ENCODE measurements around the gene THAP2.

THAP2 gene

DNA sequence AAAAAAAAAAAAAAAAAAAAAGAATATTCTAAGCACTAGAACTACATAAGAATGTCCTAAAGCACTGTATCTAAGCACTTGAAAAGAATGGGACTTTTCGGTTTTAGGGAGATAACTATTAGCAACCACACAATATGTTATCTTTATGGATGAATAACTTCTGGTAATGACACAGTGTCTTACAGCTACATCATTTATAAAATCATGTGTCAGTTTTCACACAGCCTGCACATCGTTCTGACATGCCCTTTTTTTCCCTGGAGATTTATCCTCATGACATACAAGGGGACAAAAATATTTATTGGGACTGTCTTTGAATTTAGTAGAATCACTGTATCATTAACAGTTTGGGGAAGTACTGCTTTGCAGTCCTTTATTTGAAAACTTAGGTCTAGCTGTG, 39.1 kb downstream of the THAP2 start:
- Mint-ChIP-seq H3K36me3 (ENCODE audit: low read depth) (peaks cover 12% of the 10 kb centered on the region), H3K9me3 (no peaks in the 10 kb centered on the region), H3K27ac (no peak overlapping the region), H3K4me3 (no peak overlapping the region), H3K4me1 (ENCODE audit: low read depth) (peaks cover 5% of the 10 kb centered on the region), H3K27me3 (ENCODE audit: low read depth) (no peaks in the 10 kb centered on the region)

DNA sequence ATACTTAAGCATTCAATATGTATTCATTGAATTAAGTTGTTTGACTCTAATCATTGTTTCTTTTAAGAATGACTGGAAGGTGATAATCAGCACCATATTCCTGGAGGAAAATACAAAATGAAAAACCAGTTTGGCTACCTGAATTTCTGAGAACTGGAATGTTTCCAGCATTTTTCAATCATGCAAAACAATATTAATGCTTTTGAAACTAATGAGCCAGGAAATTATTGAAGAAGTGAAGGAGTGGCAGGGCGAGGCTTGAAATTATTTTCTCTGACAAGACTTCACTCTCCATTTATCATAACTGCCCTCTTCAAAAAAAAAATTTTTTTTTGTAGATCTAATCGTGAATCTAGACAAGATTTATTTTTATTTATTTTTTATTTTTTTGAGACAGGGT, 40.8 kb downstream of the THAP2 start:
- Mint-ChIP-seq H3K36me3 (ENCODE audit: low read depth) (peaks cover 3% of the 10 kb centered on the region), H3K27ac (no peak overlapping the region)

DNA sequence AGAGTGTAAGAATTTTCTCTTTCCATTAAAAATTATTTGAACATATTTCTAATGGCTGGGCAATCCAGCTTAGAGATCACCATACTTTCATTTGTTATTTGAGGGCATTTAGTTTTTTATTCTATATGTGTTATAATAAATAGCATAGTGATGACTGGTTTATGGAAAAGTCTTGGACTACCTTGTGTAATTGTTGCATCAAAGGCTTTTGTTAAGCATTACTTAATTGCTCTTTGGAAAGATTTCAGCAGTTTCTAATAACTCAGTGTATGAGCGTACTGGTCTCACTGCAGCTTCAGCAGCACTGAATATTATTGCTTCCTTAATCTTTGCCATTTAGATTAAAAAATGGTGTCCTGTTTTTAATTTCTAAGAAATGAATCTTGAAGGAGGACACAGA, 44.6 kb downstream of the THAP2 start:
- H3K4me3 Mint-ChIP-seq = no peak overlapping the region
- H3K27me3 Mint-ChIP-seq (ENCODE audit: low read depth) = peaks cover 12% of the 10 kb centered on the region
- peaks cover 23% of the 10 kb centered on the region for H3K9me3 Mint-ChIP-seq
- H3K4me1 Mint-ChIP-seq (ENCODE audit: low read depth) = peaks cover 8% of the 10 kb centered on the region
- peaks cover 5% of the 10 kb centered on the region for H3K36me3 Mint-ChIP-seq (ENCODE audit: low read depth)
- no peak overlapping the region for H3K27ac Mint-ChIP-seq

More for the DNA sequence above, 40.8 kb downstream of the THAP2 start:
- Mint-ChIP-seq H3K9me3 (no peaks in the 10 kb centered on the region), H3K4me3 (no peak overlapping the region), H3K4me1 (ENCODE audit: low read depth) (peaks cover 8% of the 10 kb centered on the region), H3K27me3 (ENCODE audit: low read depth) (no peaks in the 10 kb centered on the region)

DNA sequence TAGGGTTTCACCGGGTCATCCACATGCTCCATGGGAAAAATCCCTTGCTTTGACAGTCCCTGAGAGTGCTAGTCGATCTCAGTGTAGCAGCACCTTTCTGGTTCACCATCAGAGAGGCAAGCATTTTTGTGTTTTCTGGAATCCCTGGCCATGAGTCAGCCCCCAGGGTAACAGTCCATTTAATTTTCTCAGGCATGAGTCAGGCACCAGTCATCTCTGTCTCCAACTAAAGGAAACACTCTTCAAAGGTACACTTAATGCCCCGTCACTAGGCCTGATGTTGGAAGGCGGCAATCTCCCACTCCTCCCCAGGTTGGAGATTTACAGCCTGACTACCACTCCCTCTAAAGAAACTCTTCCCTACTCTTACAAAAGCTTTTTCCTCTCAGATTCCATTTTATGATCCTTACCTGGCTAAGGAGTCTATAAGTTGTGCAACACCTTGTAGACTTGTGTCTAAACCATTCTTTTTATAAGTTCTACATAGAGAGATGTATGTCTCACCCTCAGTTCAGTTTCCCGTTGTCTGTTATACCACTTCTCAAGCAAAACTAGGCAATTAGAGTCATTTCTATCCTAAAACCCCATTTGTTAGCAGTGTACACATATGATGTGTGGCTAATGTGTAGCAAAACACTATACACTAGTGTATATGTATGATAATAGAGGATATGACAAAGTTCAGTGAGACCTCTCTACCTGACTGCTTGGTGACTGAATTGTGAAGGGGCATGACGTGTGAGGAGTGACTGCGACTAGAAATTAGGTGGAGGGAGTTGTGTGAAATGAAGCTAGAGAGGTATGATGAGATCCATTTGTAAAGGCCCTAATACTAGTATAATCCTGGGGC, 46.4 kb downstream of the THAP2 start:
- H3K27ac Mint-ChIP-seq = no peak overlapping the region
- H3K4me1 Mint-ChIP-seq (ENCODE audit: low read depth) = peaks cover 8% of the 10 kb centered on the region
- peaks cover 5% of the 10 kb centered on the region for H3K36me3 Mint-ChIP-seq (ENCODE audit: low read depth)
- peaks cover 15% of the 10 kb centered on the region for H3K27me3 Mint-ChIP-seq (ENCODE audit: low read depth)
- peaks cover 32% of the 10 kb centered on the region for H3K9me3 Mint-ChIP-seq
- no peak overlapping the region for H3K4me3 Mint-ChIP-seq

DNA sequence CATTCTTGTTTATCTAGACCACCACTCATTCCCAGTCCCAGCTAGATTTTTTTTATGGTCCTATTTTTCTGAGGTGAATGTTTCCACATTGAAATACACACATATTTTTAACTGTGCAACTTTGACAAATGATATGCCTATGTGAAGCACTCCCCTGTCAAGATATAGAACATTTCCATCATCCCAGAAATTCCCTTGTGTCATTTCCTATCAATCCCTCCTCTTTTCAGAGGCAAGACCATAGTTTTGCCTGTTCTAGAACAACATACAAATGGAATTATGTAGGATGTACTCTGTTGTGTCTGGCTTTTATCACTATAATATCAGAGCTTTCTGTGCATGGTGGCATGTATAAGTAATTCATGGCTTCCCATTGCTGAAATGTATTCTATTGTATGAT, 54.5 kb downstream of the THAP2 start:
- Mint-ChIP-seq H3K27ac (no peak overlapping the region), H3K27me3 (ENCODE audit: low read depth) (peaks cover 16% of the 10 kb centered on the region), H3K4me1 (ENCODE audit: low read depth) (no peaks in the 10 kb centered on the region)

DNA sequence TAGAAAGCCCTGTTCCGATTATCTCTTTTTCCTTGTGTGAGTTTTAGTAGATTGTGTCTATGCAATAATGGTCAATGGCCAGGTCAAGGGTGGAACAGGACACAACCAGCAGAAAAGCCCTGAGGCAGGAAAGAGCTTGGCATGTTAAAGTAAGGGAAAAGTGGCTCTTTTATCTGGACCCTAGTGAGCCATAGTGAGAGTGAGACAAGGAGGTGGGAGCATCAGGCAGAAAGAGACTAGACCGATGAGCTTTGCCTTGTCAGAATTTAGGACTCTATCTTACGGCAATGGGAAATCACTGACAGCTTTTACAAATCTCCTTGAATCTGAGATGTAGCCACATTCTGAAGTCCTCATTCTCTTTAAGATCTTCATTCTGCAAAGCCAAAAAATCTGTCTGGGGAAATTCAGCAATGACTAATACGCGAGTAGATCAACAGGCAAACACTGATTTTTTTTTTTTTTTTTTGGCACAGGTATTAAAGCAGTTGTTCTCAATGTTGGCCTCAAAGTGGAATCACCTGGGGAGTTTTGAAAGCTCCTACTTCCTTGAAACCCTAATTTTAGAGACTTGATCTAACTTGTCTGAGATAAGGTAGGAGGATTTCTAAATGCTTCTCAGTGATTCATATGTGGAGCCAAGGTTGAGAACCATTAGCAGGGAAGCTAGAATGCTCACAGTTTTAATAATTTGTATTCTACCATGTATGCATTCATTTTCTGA, 55.7 kb downstream of the THAP2 start:
- Mint-ChIP-seq H3K4me1 (ENCODE audit: low read depth) (no peaks in the 10 kb centered on the region), H3K36me3 (ENCODE audit: low read depth) (no peaks in the 10 kb centered on the region), H3K27ac (no peak overlapping the region), H3K27me3 (ENCODE audit: low read depth) (peaks cover 12% of the 10 kb centered on the region), H3K9me3 (peaks cover 2% of the 10 kb centered on the region), H3K4me3 (no peak overlapping the region)

More for the DNA sequence above, 54.5 kb downstream of the THAP2 start:
- Mint-ChIP-seq H3K4me3 (no peak overlapping the region), H3K9me3 (peaks cover 9% of the 10 kb centered on the region), H3K36me3 (ENCODE audit: low read depth) (no peaks in the 10 kb centered on the region)

- no peak overlapping the region for H3K4me3 Mint-ChIP-seq
- peaks cover 4% of the 10 kb centered on the region for H3K27me3 Mint-ChIP-seq (ENCODE audit: low read depth)
- H3K27ac Mint-ChIP-seq = no peak overlapping the region
- no peaks in the 10 kb centered on the region for H3K36me3 Mint-ChIP-seq (ENCODE audit: low read depth)
- no peaks in the 10 kb centered on the region for H3K9me3 Mint-ChIP-seq
- H3K4me1 Mint-ChIP-seq (ENCODE audit: low read depth) = no peaks in the 10 kb centered on the region
Measured at GRCh38 chr12:71721783-71722505, 57.8 kb downstream of the THAP2 start.

DNA sequence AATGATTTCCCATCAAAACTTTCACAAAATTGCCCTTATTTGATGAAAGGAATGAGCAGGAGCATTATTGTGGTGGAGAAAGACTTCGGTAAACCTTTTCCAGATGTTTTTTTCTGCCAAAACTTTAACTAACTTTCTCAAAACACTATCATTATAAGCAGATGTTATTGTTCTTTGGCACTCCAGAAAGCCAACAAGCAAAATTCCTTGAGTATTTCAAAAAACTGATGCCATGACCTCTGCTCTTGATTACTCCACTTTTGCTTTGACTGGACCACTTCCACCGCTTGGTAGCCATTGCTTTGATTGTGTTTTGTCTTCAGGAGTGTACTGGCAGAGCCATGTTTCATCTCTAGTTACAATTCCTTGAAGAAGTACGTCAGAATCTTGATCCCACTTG, 60.9 kb downstream of the THAP2 start:
- Mint-ChIP-seq H3K27me3 (ENCODE audit: low read depth) (no peaks in the 10 kb centered on the region), H3K4me1 (ENCODE audit: low read depth) (no peaks in the 10 kb centered on the region), H3K27ac (no peak overlapping the region), H3K36me3 (ENCODE audit: low read depth) (no peaks in the 10 kb centered on the region), H3K9me3 (no peaks in the 10 kb centered on the region), H3K4me3 (no peak overlapping the region)

DNA sequence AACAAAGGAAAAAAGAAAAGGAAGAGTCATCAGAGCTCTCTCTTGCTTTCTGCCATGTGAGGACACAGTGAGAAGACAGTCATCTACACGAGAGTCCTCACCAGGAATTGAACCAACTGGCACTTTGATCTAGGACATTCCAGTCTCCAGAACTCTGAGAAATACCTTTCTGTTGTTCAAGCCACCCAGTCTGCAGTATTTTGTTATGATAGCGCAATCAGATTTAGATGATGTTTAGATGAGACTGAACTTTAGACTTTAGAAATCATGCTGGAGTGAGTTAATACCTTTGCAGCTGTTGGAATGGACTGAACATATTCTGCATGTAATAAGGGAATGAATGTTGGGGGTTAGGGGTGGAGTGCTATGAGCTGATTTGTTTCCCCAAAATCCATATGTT, 62.4 kb downstream of the THAP2 start:
- no peaks in the 10 kb centered on the region for H3K36me3 Mint-ChIP-seq (ENCODE audit: low read depth)
- no peak overlapping the region for H3K27ac Mint-ChIP-seq
- no peaks in the 10 kb centered on the region for H3K4me1 Mint-ChIP-seq (ENCODE audit: low read depth)
- H3K4me3 Mint-ChIP-seq = no peak overlapping the region
- no peaks in the 10 kb centered on the region for H3K9me3 Mint-ChIP-seq
- H3K27me3 Mint-ChIP-seq (ENCODE audit: low read depth) = no peaks in the 10 kb centered on the region

- H3K27ac Mint-ChIP-seq = no peak overlapping the region
- no peaks in the 10 kb centered on the region for H3K36me3 Mint-ChIP-seq (ENCODE audit: low read depth)
- H3K27me3 Mint-ChIP-seq (ENCODE audit: low read depth) = no peaks in the 10 kb centered on the region
- no peaks in the 10 kb centered on the region for H3K9me3 Mint-ChIP-seq
- no peak overlapping the region for H3K4me3 Mint-ChIP-seq
- H3K4me1 Mint-ChIP-seq (ENCODE audit: low read depth) = no peaks in the 10 kb centered on the region
Measured at GRCh38 chr12:71727958-71728357, 63.9 kb downstream of the THAP2 start.
